Measurements from ENCODE around the gene CCDC91. TPM values are rescaled to one million over a fixed set of nuclear protein-coding genes. Genes with fewer than 3 reads are reported as not detected.

Gene CCDC91
- total and polyA plus RNA-seq, 2 experiments from 2014 or later: 13.9 to 25.5 TPM

- Histone ChIP-seq H3K36me3 (no peaks in the 10 kb centered on the region), H3K27me3 (no peaks in the 10 kb centered on the region), H3K4me1 (ENCODE audit: low read depth) (no peaks in the 10 kb centered on the region), H3K27ac (no peak overlapping the region), H3K4me3 (no peak overlapping the region), H3K9me3 (ENCODE audit: low read depth) (no peaks in the 10 kb centered on the region)
- DNase-seq (ENCODE audit: low read depth in 1 of 2, low spot score in 1 of 2): no peak
- TF ChIP-seq, protein P1, sequence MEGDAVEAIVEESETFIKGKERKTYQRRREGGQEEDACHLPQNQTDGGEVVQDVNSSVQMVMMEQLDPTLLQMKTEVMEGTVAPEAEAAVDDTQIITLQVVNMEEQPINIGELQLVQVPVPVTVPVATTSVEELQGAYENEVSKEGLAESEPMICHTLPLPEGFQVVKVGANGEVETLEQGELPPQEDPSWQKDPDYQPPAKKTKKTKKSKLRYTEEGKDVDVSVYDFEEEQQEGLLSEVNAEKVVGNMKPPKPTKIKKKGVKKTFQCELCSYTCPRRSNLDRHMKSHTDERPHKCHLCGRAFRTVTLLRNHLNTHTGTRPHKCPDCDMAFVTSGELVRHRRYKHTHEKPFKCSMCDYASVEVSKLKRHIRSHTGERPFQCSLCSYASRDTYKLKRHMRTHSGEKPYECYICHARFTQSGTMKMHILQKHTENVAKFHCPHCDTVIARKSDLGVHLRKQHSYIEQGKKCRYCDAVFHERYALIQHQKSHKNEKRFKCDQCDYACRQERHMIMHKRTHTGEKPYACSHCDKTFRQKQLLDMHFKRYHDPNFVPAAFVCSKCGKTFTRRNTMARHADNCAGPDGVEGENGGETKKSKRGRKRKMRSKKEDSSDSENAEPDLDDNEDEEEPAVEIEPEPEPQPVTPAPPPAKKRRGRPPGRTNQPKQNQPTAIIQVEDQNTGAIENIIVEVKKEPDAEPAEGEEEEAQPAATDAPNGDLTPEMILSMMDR (IDR thresholded peaks at IDR 0.05; ENCODE audit: low read depth, low read length): no peak
These were observed 16.8 kb upstream of the CCDC91 start for GRCh38 chr12:28173440-28173839.

DNA sequence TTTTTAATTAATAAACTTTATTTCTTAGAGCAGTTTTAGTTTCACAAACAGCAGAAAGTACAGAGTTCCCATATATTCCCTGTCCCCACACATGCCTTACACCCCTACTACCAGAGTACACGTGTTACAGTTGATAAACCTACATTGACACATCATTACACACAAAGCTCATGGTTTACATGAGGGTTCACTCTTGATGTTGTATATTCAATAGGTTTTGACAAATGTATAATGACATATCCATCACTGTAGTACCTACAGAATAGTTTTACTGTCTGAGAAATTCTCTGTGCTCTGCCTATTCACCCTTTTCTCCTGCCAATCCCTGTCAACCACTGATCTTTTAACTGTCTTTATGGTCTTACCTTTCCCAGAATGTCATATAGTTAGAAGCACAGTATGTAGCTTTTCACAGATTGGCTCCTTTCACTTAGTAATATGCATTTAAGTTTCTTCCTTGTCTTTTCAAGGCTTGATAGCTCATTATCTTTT lies 15.1 kb upstream of the CCDC91 start:
- Histone ChIP-seq H3K4me3 (no peak overlapping the region), H3K4me1 (ENCODE audit: low read depth) (no peaks in the 10 kb centered on the region), H3K9me3 (ENCODE audit: low read depth) (no peaks in the 10 kb centered on the region), H3K36me3 (no peaks in the 10 kb centered on the region), H3K27ac (no peak overlapping the region), H3K27me3 (no peaks in the 10 kb centered on the region)
- TF ChIP-seq, protein P1 (IDR thresholded peaks at IDR 0.05; ENCODE audit: low read depth, low read length): no peak
- no peak for DNase-seq (ENCODE audit: low read depth in 1 of 2, low spot score in 1 of 2)

GRCh38 chr12:28176295-28176694 lies 14.0 kb upstream of the CCDC91 start:
- H3K9me3 ChIP-seq (ENCODE audit: low read depth): no peaks in the 10 kb centered on the region
- no peaks in the 10 kb centered on the region for H3K27me3 ChIP-seq
- H3K27ac ChIP-seq: no peak overlapping the region
- no peak overlapping the region for H3K4me3 ChIP-seq
- TF ChIP-seq, protein P1 (IDR thresholded peaks at IDR 0.05; ENCODE audit: low read depth, low read length): no peak
- DNase-seq (ENCODE audit: low read depth in 1 of 2, low spot score in 1 of 2): no peak
- no peaks in the 10 kb centered on the region for H3K36me3 ChIP-seq
- no peaks in the 10 kb centered on the region for H3K4me1 ChIP-seq (ENCODE audit: low read depth)

DNA sequence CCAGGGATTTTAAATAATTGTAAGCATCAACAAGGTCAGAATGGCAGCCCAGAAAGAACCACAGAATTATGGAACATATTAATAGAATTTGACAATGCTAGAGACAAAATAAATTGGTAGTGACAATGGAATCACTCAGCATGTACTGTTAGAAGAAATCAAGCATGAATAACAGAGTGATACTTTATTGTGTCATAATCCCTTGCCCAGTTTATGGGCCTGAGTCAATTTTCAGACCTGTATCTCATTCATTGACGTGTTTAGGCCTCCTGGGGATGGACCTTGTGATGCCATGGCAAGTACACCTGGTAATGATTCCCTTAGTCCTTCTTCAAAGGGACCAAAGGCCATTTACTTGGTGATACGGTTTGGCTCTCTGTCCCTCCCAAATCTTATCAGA lies 12.8 kb upstream of the CCDC91 start:
- H3K27me3 ChIP-seq: no peaks in the 10 kb centered on the region
- H3K27ac ChIP-seq: no peak overlapping the region
- no peaks in the 10 kb centered on the region for H3K36me3 ChIP-seq
- TF ChIP-seq, protein P1 (IDR thresholded peaks at IDR 0.05; ENCODE audit: low read depth, low read length): no peak
- no peaks in the 10 kb centered on the region for H3K9me3 ChIP-seq (ENCODE audit: low read depth)
- H3K4me3 ChIP-seq: no peak overlapping the region
- no peaks in the 10 kb centered on the region for H3K4me1 ChIP-seq (ENCODE audit: low read depth)
- no peak for DNase-seq (ENCODE audit: low read depth in 1 of 2, low spot score in 1 of 2)

DNA sequence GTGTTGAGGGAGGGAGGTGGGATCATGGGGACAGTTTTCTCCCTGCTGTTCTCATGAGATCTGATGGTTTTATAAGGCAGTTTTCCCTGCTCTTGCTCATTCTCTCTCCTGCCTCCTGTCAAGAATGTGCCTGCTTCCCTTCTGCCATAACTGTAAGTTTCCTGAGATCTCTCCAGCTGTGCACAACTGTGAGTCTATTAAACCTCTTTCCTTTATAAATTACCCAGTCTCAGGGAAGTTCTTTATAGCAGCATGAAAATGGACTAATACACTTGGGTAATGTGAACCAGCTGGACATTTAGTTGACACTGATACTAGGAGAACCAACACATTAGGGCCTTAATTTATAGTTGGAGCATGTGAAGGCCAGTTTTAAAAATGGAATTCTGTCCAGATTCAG lies 12.4 kb upstream of the CCDC91 start:
- TF ChIP-seq, protein P1 (IDR thresholded peaks at IDR 0.05; ENCODE audit: low read depth, low read length): no peak
- Histone ChIP-seq H3K9me3 (ENCODE audit: low read depth) (no peaks in the 10 kb centered on the region), H3K27ac (no peak overlapping the region), H3K36me3 (no peaks in the 10 kb centered on the region), H3K4me3 (no peak overlapping the region), H3K4me1 (ENCODE audit: low read depth) (no peaks in the 10 kb centered on the region), H3K27me3 (no peaks in the 10 kb centered on the region)
- no peak for DNase-seq (ENCODE audit: low read depth in 1 of 2, low spot score in 1 of 2)

GRCh38 chr12:28178775-28179174 lies 11.5 kb upstream of the CCDC91 start:
- no peaks in the 10 kb centered on the region for H3K4me1 ChIP-seq (ENCODE audit: low read depth)
- no peak overlapping the region for H3K27ac ChIP-seq
- no peaks in the 10 kb centered on the region for H3K9me3 ChIP-seq (ENCODE audit: low read depth)
- no peaks in the 10 kb centered on the region for H3K27me3 ChIP-seq
- H3K4me3 ChIP-seq: no peak overlapping the region
- TF ChIP-seq, protein P1 (IDR thresholded peaks at IDR 0.05; ENCODE audit: low read depth, low read length): no peak
- no peak for DNase-seq (ENCODE audit: low read depth in 1 of 2, low spot score in 1 of 2)
- no peaks in the 10 kb centered on the region for H3K36me3 ChIP-seq
